Loucy (cell line): ENCODE data around the gene ERVH48-1.
"Not testable (repeated sequence)": the region's sequence is repeated elsewhere in the genome, so short reads cannot be mapped to it uniquely, and the experiment has no call there.

Experiments used
- H2AFZ ChIP-seq: fragments of 200-600 bp; sonication (generic); 2 replicates; pipeline ENCODE4 v1.6.0; 2016; ENCODE audit warnings: antibody characterized with exemption, mild to moderate bottlenecking, low read length, moderate library complexity
- H3F3A ChIP-seq: fragments of 200-600 bp; 2 replicates; pipeline ENCODE4 v1.6.0; 2016; ENCODE audit warnings: antibody characterized with exemption, low read depth, mild to moderate bottlenecking
- H3K27me3 ChIP-seq: fragments of 200-600 bp; sonication (generic); 2 replicates; pipeline ENCODE4 v1.6.1; 2014; ENCODE audit warnings: low read length, mild to moderate bottlenecking; ENCODE audit not compliant: insufficient read depth, poor library complexity, severe bottlenecking
- H3K36me3 ChIP-seq: fragments of 200-600 bp; sonication (generic); 2 replicates; pipeline ENCODE4 v1.6.1; 2016; ENCODE audit warnings: low read length; ENCODE audit not compliant: insufficient read depth
- H3K4me1 ChIP-seq: fragments of 200-600 bp; sonication (generic); 2 replicates; pipeline ENCODE4 v1.5.1; 2014; ENCODE audit warnings: low read length, mild to moderate bottlenecking; ENCODE audit not compliant: insufficient read depth, poor library complexity, severe bottlenecking
- H3K4me2 ChIP-seq: fragments of 200-600 bp; sonication (generic); 2 replicates; pipeline ENCODE4 v1.6.0; 2014; ENCODE audit warnings: antibody characterized with exemption, low read length, low read depth, mild to moderate bottlenecking; ENCODE audit not compliant: poor library complexity, severe bottlenecking
- H3K4me3 ChIP-seq: fragments of 200-600 bp; sonication (generic); 2 replicates; pipeline ENCODE4 v1.5.1; 2014; ENCODE audit warnings: low read length, mild to moderate bottlenecking, mixed read lengths; ENCODE audit not compliant: poor library complexity, severe bottlenecking
- H3K79me2 ChIP-seq: fragments of 200-600 bp; sonication (generic); 2 replicates; pipeline ENCODE4 v1.6.1; 2014; ENCODE audit warnings: low read length; ENCODE audit not compliant: insufficient read depth
- H3K9ac ChIP-seq: fragments of 200-600 bp; sonication (generic); 2 replicates; pipeline ENCODE4 v1.6.0; 2014; ENCODE audit warnings: mild to moderate bottlenecking, low read depth, low read length, moderate library complexity; ENCODE audit not compliant: poor library complexity, severe bottlenecking
- H3K9me2 ChIP-seq: fragments of 200-600 bp; sonication (generic); replicated peaks from 2 replicates; pipeline ENCODE4 v1.6.1; 2016; ENCODE audit warnings: low read depth, low read length, mixed read lengths
- H3K9me3 ChIP-seq: fragments of 200-600 bp; sonication (generic); 2 replicates; pipeline ENCODE4 v1.6.1; 2014; ENCODE audit warnings: mild to moderate bottlenecking, antibody characterized with exemption, low read length, low read depth; ENCODE audit not compliant: insufficient read depth
- H4K20me1 ChIP-seq: fragments of 200-600 bp; sonication (generic); 2 replicates; pipeline ENCODE4 v1.6.0; 2014; ENCODE audit warnings: antibody characterized with exemption, low read length, mild to moderate bottlenecking; ENCODE audit not compliant: insufficient read depth, poor library complexity, severe bottlenecking
- CTCF ChIP-seq: fragments of 200-600 bp; sonication (generic); conservative IDR thresholded peaks from 2 replicates; pipeline ENCODE4 v1.5.1; 2014; ENCODE audit warnings: mild to moderate bottlenecking, antibody characterized with exemption, low read length
- EZH2phosphoT487 ChIP-seq: fragments of 200-600 bp; IDR thresholded peaks from 2 replicates; pipeline ENCODE4 v1.6.1; 2018; ENCODE audit warnings: antibody characterized with exemption, mild to moderate bottlenecking, moderate library complexity, borderline replicate concordance

ERVH48-1 gene

DNA sequence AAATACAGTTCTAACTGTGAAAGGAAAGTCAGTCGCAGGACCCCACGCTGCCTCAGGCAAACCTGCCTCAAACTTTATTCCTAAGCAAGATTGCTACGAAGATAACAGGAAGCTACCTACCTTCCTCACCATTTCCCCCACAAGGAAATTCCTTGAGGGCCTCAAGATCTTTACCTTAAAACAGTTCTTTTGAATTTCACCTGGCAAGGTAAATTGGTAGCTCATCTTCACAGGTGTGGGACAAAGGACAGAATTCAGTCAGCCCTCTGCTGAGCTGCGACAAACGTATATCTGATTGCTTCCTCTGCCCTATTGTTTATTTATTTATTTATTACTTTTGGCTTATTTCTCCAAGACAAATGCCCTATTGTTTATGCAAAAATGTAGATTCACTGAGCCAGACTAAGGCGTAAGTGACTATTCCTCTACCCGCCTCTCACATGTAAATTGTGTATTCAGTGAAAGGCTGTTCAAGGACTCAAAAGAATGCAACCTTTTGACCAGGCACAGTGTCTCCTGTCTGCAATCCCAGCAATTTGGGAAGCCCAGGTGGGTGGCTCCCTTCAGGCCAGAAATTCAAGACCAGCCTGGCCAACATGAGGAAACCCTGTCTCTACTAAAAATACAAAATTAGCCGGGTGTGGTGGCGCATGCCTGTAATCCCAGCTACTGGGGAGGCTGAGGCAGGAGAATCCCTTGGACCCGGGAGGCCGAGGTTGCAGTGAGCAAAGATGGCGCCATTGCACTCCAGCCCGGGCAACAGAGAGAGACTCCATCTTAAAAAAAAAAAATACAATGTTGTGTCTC is 31.6 kb upstream of the ERVH48-1 start:
- H2AFZ ChIP-seq: no peak overlapping the region
- no peaks in the 10 kb centered on the region for H3F3A ChIP-seq
- TF ChIP-seq CTCF: no peak
- no peak for TF ChIP-seq EZH2phosphoT487
- no peaks in the 10 kb centered on the region for H3K79me2 ChIP-seq
- H3K9ac ChIP-seq: no peak overlapping the region
- peaks cover 4% of the 10 kb centered on the region for H3K4me1 ChIP-seq
- H3K4me2 ChIP-seq: no peak overlapping the region
- no peaks in the 10 kb centered on the region for H3K36me3 ChIP-seq
- H3K27me3 ChIP-seq: no peaks in the 10 kb centered on the region
- H3K9me2 ChIP-seq: no peaks in the 10 kb centered on the region
- no peaks in the 10 kb centered on the region for H4K20me1 ChIP-seq
- H3K4me3 ChIP-seq: no peak overlapping the region
- no peaks in the 10 kb centered on the region for H3K9me3 ChIP-seq

DNA sequence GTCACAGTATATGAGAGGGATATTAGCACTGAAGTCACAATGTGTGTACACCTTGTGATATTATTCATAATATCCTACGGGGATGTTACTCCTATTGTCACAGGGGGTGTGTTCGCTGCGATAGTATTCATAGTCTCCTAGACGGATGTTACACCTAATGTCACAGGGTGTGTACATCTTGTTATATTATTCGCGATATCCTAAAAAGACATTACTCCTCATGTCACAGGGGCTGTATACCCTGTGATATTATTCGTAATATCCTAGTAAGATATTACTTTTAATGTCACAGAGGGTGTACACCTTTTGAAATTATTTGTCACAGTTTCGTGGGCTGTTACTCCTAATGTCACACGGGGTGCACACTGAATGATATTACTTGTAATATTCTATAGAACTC is 25.8 kb upstream of the ERVH48-1 start:
- H3K36me3 ChIP-seq, H2AFZ ChIP-seq, H3K27me3 ChIP-seq, H3K9me3 ChIP-seq, H3K9me2 ChIP-seq, H3K9ac ChIP-seq, H4K20me1 ChIP-seq, H3K4me3 ChIP-seq, H3K79me2 ChIP-seq, H3K4me2 ChIP-seq, H3F3A ChIP-seq, H3K4me1 ChIP-seq: not testable (repeated sequence)

DNA sequence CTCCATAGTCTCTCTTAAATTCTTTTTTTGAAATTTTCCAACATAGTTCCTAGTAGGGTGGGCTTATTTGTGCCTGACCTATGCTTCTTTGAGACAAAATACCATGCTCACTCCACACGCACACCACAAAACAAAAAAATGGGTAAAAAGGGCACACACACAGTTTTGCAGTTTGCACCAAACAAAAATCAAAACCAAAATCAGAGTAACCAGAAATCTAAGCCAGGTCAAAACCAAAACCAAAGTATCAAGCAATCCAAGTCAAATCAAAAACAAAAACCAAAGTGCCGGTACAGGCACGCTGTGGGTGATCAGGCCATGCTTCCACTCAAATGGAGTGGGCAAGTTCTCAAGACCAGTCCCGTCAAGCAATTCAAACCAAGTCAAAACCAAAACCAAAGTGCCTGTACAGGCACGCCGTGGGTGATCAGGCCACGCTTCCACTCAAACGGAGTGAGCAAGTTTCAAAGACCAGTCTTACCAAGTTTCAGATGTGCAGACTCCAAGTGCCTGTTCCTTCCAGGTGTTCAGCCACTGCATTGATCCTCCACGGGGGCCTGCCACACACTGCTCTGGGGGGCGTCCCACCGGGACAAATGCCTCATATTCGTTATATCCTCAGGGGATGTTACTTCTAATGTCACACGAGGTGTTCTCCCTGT is 23.8 kb upstream of the ERVH48-1 start:
- H3K9ac ChIP-seq, H3K4me1 ChIP-seq, H3K27me3 ChIP-seq, H3K9me3 ChIP-seq, H3K9me2 ChIP-seq, H3K4me3 ChIP-seq, H3K79me2 ChIP-seq, H4K20me1 ChIP-seq, H3K36me3 ChIP-seq, H2AFZ ChIP-seq, H3F3A ChIP-seq, H3K4me2 ChIP-seq: not testable (repeated sequence)

DNA sequence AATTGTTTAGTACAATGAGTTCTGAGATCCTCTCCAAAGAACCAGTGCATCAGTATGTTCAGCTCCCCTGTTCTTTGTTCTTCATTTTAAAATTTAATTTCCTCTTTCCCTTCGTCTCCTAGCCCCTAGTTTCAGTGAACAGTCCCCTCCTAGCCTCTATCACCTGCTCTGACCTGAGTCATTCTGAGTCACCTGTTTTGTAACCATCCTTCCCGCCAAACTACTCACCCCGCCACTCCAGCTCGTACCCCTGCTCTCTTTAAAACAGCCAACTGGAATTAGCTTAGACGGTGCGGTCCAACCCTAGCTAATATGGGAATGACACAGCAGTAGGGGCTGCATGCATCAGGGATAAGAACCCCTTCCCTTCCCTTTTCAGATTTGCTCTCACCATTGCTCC is 16.8 kb upstream of the ERVH48-1 start:
- H3K4me1 ChIP-seq: no peaks in the 10 kb centered on the region
- no peak overlapping the region for H2AFZ ChIP-seq
- no peak overlapping the region for H3K9ac ChIP-seq
- H4K20me1 ChIP-seq: no peaks in the 10 kb centered on the region
- no peaks in the 10 kb centered on the region for H3K9me3 ChIP-seq
- H3K4me3 ChIP-seq: no peak overlapping the region
- H3K4me2 ChIP-seq: no peak overlapping the region
- TF ChIP-seq CTCF (no peak), EZH2phosphoT487 (no peak)
- no peaks in the 10 kb centered on the region for H3K36me3 ChIP-seq
- no peaks in the 10 kb centered on the region for H3K9me2 ChIP-seq
- no peaks in the 10 kb centered on the region for H3K27me3 ChIP-seq
- H3K79me2 ChIP-seq: no peaks in the 10 kb centered on the region
- no peaks in the 10 kb centered on the region for H3F3A ChIP-seq
